Measurements from ENCODE around the gene LXN.

- TF ChIP-seq, protein P1, sequence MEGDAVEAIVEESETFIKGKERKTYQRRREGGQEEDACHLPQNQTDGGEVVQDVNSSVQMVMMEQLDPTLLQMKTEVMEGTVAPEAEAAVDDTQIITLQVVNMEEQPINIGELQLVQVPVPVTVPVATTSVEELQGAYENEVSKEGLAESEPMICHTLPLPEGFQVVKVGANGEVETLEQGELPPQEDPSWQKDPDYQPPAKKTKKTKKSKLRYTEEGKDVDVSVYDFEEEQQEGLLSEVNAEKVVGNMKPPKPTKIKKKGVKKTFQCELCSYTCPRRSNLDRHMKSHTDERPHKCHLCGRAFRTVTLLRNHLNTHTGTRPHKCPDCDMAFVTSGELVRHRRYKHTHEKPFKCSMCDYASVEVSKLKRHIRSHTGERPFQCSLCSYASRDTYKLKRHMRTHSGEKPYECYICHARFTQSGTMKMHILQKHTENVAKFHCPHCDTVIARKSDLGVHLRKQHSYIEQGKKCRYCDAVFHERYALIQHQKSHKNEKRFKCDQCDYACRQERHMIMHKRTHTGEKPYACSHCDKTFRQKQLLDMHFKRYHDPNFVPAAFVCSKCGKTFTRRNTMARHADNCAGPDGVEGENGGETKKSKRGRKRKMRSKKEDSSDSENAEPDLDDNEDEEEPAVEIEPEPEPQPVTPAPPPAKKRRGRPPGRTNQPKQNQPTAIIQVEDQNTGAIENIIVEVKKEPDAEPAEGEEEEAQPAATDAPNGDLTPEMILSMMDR (IDR thresholded peaks at IDR 0.05 in 4 of 5, conservative IDR thresholded peaks at IDR 0.05 in 1 of 5), result no peak
- no peak for TF ChIP-seq POLR2A (IDR thresholded peaks at IDR 0.05)
Measured at GRCh38 chr3:158683230-158683962, 10.9 kb upstream of the LXN start.

All from gastrocnemius medialis (tissue), 4 donors.